Nephron progenitor cell (in vitro differentiated cells): ENCODE data around the gene PNPO.

ENCODE experiments used
- DNase-seq: peaks from one replicate; pipeline ENCODE4 v3.0.0; 2021
- H3K27ac Mint-ChIP-seq: 2 replicates; pipeline ENCODE4 v1.8.0; 2021; ENCODE audit warnings: mild to moderate bottlenecking, moderate library complexity, mixed read lengths
- H3K27me3 Mint-ChIP-seq: 2 replicates; pipeline ENCODE4 v1.8.0; 2021; ENCODE audit warnings: mild to moderate bottlenecking, low read depth, mixed read lengths; ENCODE audit not compliant: poor library complexity
- H3K36me3 Mint-ChIP-seq: 2 replicates; pipeline ENCODE4 v1.8.0; 2021; ENCODE audit warnings: low read depth, mixed read lengths
- H3K4me1 Mint-ChIP-seq: 2 replicates; pipeline ENCODE4 v1.8.0; 2021; ENCODE audit warnings: mixed read lengths
- H3K4me3 Mint-ChIP-seq: 2 replicates; pipeline ENCODE4 v1.8.0; 2021; ENCODE audit warnings: mild to moderate bottlenecking, moderate library complexity, mixed read lengths
- H3K9me3 Mint-ChIP-seq: 2 replicates; pipeline ENCODE4 v1.8.0; 2021; ENCODE audit warnings: mild to moderate bottlenecking, moderate library complexity, mixed read lengths
- CTCF ChIP-seq: fragments of 200-600 bp; sonication (generic); IDR thresholded peaks from 2 replicates; pipeline ENCODE4 v1.5.0; 2021; ENCODE audit warnings: antibody characterized with exemption

Gene PNPO

GRCh38 chr17:47952171-47953021 lies 11.0 kb downstream of the PNPO start:
- no peaks in the 10 kb centered on the region for H3K9me3 Mint-ChIP-seq
- H3K4me1 Mint-ChIP-seq, result peaks cover 28% of the 10 kb centered on the region
- H3K36me3 Mint-ChIP-seq, result no peaks in the 10 kb centered on the region
- no peak for DNase-seq
- no peak overlapping the region for H3K4me3 Mint-ChIP-seq
- no peak for TF ChIP-seq CTCF
- H3K27ac Mint-ChIP-seq, result no peak overlapping the region
- peaks cover 14% of the 10 kb centered on the region for H3K27me3 Mint-ChIP-seq

GRCh38 chr17:47953909-47954308 lies 12.5 kb downstream of the PNPO start:
- peaks cover 32% of the 10 kb centered on the region for H3K4me1 Mint-ChIP-seq
- DNase-seq, result no peak
- peaks cover 24% of the 10 kb centered on the region for H3K27me3 Mint-ChIP-seq
- H3K36me3 Mint-ChIP-seq, result no peaks in the 10 kb centered on the region
- no peak for TF ChIP-seq CTCF
- no peak overlapping the region for H3K27ac Mint-ChIP-seq
- H3K9me3 Mint-ChIP-seq, result no peaks in the 10 kb centered on the region
- H3K4me3 Mint-ChIP-seq, result no peak overlapping the region

- TF ChIP-seq CTCF, result no peak
- Mint-ChIP-seq H3K4me3 (no peak overlapping the region), H3K27ac (no peak overlapping the region), H3K9me3 (no peaks in the 10 kb centered on the region), H3K36me3 (no peaks in the 10 kb centered on the region), H3K4me1 (peaks cover 20% of the 10 kb centered on the region), H3K27me3 (peaks cover 30% of the 10 kb centered on the region)
- no peak for DNase-seq
These were observed 14.4 kb downstream of the PNPO start for GRCh38 chr17:47955497-47956461.

GRCh38 chr17:47956791-47957590 lies 15.6 kb downstream of the PNPO start:
- Mint-ChIP-seq H3K9me3 (no peaks in the 10 kb centered on the region), H3K27ac (no peak overlapping the region), H3K27me3 (peaks cover 37% of the 10 kb centered on the region), H3K4me3 (no peak overlapping the region), H3K36me3 (no peaks in the 10 kb centered on the region), H3K4me1 (peaks cover 20% of the 10 kb centered on the region)
- TF ChIP-seq CTCF, result no peak
- no peak for DNase-seq

GRCh38 chr17:47957591-47958490 lies 16.5 kb downstream of the PNPO start, which contains the start of gene PRR15L:
Gene PRR15L, minus strand, starts transcription at chr17:47957883. Its CDS starts 4,649 bp downstream, at chr17:47953234.
- TF ChIP-seq CTCF, result no peak
- no peak for DNase-seq
- Mint-ChIP-seq H3K36me3 (no peaks in the 10 kb centered on the region), H3K4me1 (peaks cover 20% of the 10 kb centered on the region), H3K4me3 (no peak within 1 kb of the TSS), H3K27ac (no peak within 1 kb of the TSS), H3K27me3 (peaks cover 39% of the 10 kb centered on the region), H3K9me3 (no peaks in the 10 kb centered on the region)
